Muscle layer of colon (tissue), 2 donors: Measurements from ENCODE around the gene THSD7B.

Experiments
- H3K27ac ChIP-seq: one replicate; pipeline ENCODE4 v1.7.0; 2013; ENCODE audit warnings: low read depth, mild to moderate bottlenecking, low read length, moderate library complexity
- H3K27me3 ChIP-seq, 2 donors: one replicate each; pipeline ENCODE4 v1.7.0; 2013; ENCODE audit warnings: low read length in 2 of 2, mild to moderate bottlenecking in 2 of 2; ENCODE audit not compliant: insufficient read depth in 2 of 2, control insufficient read depth in 1 of 2
- H3K36me3 ChIP-seq: one replicate; pipeline ENCODE4 v1.7.0; 2013; ENCODE audit warnings: mild to moderate bottlenecking, low read length; ENCODE audit not compliant: insufficient read depth
- H3K4me1 ChIP-seq: one replicate; pipeline ENCODE4 v1.7.0; 2013; ENCODE audit warnings: mild to moderate bottlenecking, low read length; ENCODE audit not compliant: insufficient read depth
- H3K4me3 ChIP-seq, 2 donors: one replicate each; pipeline ENCODE4 v1.7.0; 2013; ENCODE audit warnings: low read length in 2 of 2, low read depth in 1 of 2, mild to moderate bottlenecking in 1 of 2, moderate library complexity in 1 of 2
- H3K9ac ChIP-seq: one replicate; pipeline ENCODE4 v1.7.0; 2013; ENCODE audit warnings: low read length
- H3K9me3 ChIP-seq: one replicate; pipeline ENCODE4 v1.7.0; 2013; ENCODE audit warnings: mild to moderate bottlenecking, low read length
- donor health status: abdominal sarcoma.
- donor health status: Adenocarcinoma of cecum.

THSD7B gene

GRCh38 chr2:137237055-137237454 lies 471.7 kb downstream of the THSD7B start:
- Histone ChIP-seq H3K9ac (no peak overlapping the region), H3K4me1 (no peaks in the 10 kb centered on the region), H3K4me3 (no peak overlapping the region), H3K27me3 (no peaks in the 10 kb centered on the region), H3K27ac (no peak overlapping the region), H3K36me3 (no peaks in the 10 kb centered on the region), H3K9me3 (no peaks in the 10 kb centered on the region)

DNA sequence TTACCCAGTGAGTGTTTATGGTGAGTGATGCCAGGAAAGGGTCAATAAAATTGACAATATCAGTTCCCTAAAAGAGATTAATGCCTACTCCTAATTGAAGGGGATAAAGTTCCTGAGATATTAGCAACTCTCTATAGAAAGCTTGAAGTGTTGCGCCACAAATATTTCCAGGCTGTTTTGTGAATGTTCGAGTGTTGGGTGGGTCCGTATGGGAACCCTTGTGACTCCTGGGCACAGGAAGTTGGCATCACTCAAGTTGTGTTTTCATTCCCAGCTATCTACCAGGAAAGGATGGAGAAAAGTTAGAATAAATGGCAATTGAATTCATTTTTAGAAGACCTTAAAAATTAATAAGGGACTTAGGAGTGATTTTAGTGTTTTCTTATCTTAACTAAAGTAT lies 472.7 kb downstream of the THSD7B start:
- Histone ChIP-seq H3K9ac (no peak overlapping the region), H3K27me3 (no peaks in the 10 kb centered on the region), H3K9me3 (no peaks in the 10 kb centered on the region), H3K4me3 (no peak overlapping the region), H3K4me1 (no peaks in the 10 kb centered on the region), H3K36me3 (no peaks in the 10 kb centered on the region), H3K27ac (no peak overlapping the region)

GRCh38 chr2:137249463-137250130 lies 484.3 kb downstream of the THSD7B start:
- Histone ChIP-seq H3K4me3 (no peak overlapping the region), H3K9ac (no peak overlapping the region), H3K9me3 (no peaks in the 10 kb centered on the region), H3K36me3 (no peaks in the 10 kb centered on the region), H3K27me3 (no peaks in the 10 kb centered on the region), H3K4me1 (no peaks in the 10 kb centered on the region), H3K27ac (no peak overlapping the region)

- Histone ChIP-seq H3K9ac (no peak overlapping the region), H3K27me3 (no peaks in the 10 kb centered on the region), H3K27ac (no peak overlapping the region), H3K36me3 (no peaks in the 10 kb centered on the region), H3K4me1 (no peaks in the 10 kb centered on the region), H3K9me3 (no peaks in the 10 kb centered on the region), H3K4me3 (no peak overlapping the region)
Measured at GRCh38 chr2:137250401-137250800, 485.1 kb downstream of the THSD7B start.

GRCh38 chr2:137251045-137251444 lies 485.7 kb downstream of the THSD7B start:
- H3K9ac ChIP-seq = no peak overlapping the region
- no peaks in the 10 kb centered on the region for H3K9me3 ChIP-seq

DNA sequence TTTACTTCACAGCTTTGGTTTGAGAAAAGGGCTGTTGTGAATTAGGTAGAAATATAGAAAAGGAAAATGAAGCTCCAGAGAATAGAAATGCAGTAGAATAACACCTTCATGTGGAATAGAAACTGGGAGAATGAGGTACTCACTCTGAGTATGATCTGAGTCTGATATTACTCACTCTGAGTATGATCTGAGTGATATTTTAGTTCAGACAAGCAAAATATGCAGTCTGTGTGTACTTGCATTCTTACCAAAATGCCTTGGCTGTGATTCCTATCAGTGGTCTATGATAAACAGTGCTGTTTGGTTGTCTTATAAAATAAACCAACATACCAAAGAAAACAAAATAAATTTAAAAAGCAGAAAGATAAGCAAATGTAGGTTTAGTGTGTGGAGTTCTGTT lies 487.6 kb downstream of the THSD7B start:
- Histone ChIP-seq H3K27ac (no peak overlapping the region), H3K27me3 (no peaks in the 10 kb centered on the region), H3K9ac (no peak overlapping the region), H3K4me1 (no peaks in the 10 kb centered on the region), H3K36me3 (no peaks in the 10 kb centered on the region), H3K4me3 (no peak overlapping the region), H3K9me3 (no peaks in the 10 kb centered on the region)

More at GRCh38 chr2:137251045-137251444, 485.7 kb downstream of the THSD7B start:
- H3K4me3 ChIP-seq = no peak overlapping the region
- no peaks in the 10 kb centered on the region for H3K36me3 ChIP-seq
- no peaks in the 10 kb centered on the region for H3K27me3 ChIP-seq
- no peak overlapping the region for H3K27ac ChIP-seq
- H3K4me1 ChIP-seq = no peaks in the 10 kb centered on the region

GRCh38 chr2:137254052-137254451 lies 488.7 kb downstream of the THSD7B start:
- Histone ChIP-seq H3K27ac (no peak overlapping the region), H3K9me3 (no peaks in the 10 kb centered on the region), H3K27me3 (no peaks in the 10 kb centered on the region), H3K4me1 (no peaks in the 10 kb centered on the region), H3K4me3 (no peak overlapping the region), H3K9ac (no peak overlapping the region), H3K36me3 (no peaks in the 10 kb centered on the region)

DNA sequence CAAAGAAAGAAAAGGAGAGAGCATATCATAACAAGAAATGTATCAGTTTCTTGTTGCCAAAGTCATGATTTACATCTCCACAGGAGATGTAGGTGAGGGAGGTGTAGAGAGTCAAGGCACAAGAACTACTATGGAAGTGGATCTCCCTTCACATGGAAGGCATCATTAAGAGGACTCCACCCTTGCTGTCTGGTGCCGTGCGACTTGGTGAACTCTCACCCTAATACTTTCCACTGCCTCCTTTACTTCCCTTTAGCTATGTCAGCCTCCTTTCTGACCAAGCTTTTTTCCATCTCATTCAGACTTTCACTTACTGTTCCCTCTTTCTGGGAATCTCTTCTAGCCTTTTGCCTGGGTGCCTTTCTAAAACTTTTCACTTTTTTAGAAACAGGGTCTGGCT lies 490.0 kb downstream of the THSD7B start:
- no peaks in the 10 kb centered on the region for H3K9me3 ChIP-seq
- H3K4me1 ChIP-seq = no peaks in the 10 kb centered on the region
- no peak overlapping the region for H3K27ac ChIP-seq
- H3K9ac ChIP-seq = no peak overlapping the region
- H3K36me3 ChIP-seq = no peaks in the 10 kb centered on the region
- no peak overlapping the region for H3K4me3 ChIP-seq
- H3K27me3 ChIP-seq = no peaks in the 10 kb centered on the region

- H3K4me1 ChIP-seq = no peaks in the 10 kb centered on the region
- no peaks in the 10 kb centered on the region for H3K36me3 ChIP-seq
- no peaks in the 10 kb centered on the region for H3K27me3 ChIP-seq
- H3K9me3 ChIP-seq = no peaks in the 10 kb centered on the region
- no peak overlapping the region for H3K27ac ChIP-seq
- H3K9ac ChIP-seq = no peak overlapping the region
- no peak overlapping the region for H3K4me3 ChIP-seq
Measured at GRCh38 chr2:137255990-137256389, 490.6 kb downstream of the THSD7B start.

DNA sequence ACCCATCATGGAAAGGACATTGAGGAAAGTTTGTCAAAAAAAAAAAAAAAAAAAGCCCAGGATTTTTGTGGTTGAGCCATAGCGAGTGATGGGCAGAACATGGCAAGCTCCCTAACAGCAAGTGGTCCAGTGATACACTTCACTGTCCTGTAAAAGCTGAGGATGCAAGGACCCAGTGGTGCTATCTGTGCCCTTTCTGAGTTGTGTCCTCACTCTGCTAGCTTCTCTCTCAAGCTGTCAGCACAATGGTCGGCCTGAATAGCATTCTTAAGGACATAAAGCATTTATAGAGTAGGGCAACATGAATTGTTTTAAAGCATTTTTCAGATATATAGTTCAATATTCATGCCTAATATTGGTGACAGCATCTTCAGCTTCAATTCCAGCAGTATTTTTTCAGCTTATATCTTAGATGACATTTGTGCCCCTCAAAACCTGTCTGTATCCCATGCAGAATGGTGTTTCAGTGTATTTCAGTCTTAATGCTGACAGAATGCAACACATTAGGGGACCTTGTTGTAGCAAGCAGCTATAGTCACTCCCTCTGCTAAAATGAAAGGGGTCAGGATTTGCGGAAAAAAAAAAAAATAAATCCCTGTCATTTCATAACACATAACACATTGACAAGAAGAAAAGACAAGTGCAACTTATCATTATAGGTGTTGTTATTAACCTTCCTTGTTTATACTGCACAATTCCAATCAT lies 496.7 kb downstream of the THSD7B start:
- Histone ChIP-seq H3K9ac (no peak overlapping the region), H3K36me3 (no peaks in the 10 kb centered on the region), H3K27ac (no peak overlapping the region), H3K9me3 (no peaks in the 10 kb centered on the region), H3K4me3 (no peak overlapping the region), H3K4me1 (no peaks in the 10 kb centered on the region), H3K27me3 (no peaks in the 10 kb centered on the region)

DNA sequence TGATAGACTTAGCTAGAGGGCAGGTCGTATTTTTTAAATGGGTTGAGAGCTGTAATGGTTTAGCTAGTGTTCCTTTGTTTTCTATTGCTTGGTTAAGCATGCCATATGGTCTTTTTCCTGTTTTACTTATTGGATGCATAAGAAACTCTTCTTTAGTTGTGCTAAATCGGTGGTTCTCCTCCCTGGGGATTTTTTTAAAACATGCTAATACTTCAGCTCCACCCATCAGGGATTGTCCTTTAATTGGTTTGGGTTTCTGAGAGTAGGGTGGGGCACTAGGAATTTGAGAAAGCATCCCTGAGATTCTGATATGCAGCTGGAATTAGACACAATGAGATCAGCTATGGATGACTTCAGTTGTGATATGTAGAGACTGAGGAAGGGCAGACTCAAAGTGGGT lies 497.2 kb downstream of the THSD7B start:
- Histone ChIP-seq H3K27me3 (no peaks in the 10 kb centered on the region), H3K27ac (no peak overlapping the region), H3K4me3 (no peak overlapping the region)

More for the DNA sequence above, 497.2 kb downstream of the THSD7B start:
- no peaks in the 10 kb centered on the region for H3K36me3 ChIP-seq
- no peaks in the 10 kb centered on the region for H3K9me3 ChIP-seq
- no peak overlapping the region for H3K9ac ChIP-seq
- no peaks in the 10 kb centered on the region for H3K4me1 ChIP-seq
